Activated CD8-positive, alpha-beta T cell treated with anti-CD3 and anti-CD28 coated beads for 36 hours (primary cell): ENCODE results near the gene SPACA4. TPM values are rescaled to one million over a fixed set of nuclear protein-coding genes. Genes with fewer than 3 reads are reported as not detected.

Source experiments
- ATAC-seq: fragments of 200-7000 bp; cut with Tn5 transposase; one replicate; pipeline ENCODE4 v1.10.0; 2021; ENCODE audit warnings: mild to moderate bottlenecking, moderate library complexity
- CTCF ChIA-PET: fragments of 350-600 bp; sonication (Branson Sonifier 250); formaldehyde crosslinking; loops from one replicate; lab custom pipeline; 2021; ENCODE audit warnings: antibody characterized with exemption; lab: Charles Lee
- POLR2A ChIA-PET: fragments of 350-600 bp; sonication (Branson Sonifier 250); formaldehyde crosslinking; loops from one replicate; lab custom pipeline; 2021; ENCODE audit warnings: antibody characterized with exemption; lab: Charles Lee
- DNase-seq: peaks from one replicate; pipeline ENCODE4 v3.0.0-alpha.2; 2020
- H3K27ac Mint-ChIP-seq: one replicate; pipeline ENCODE4 v1.8.0; 2021; ENCODE audit warnings: mild to moderate bottlenecking, mixed read lengths
- H3K27me3 Mint-ChIP-seq: one replicate; pipeline ENCODE4 v1.8.0; 2021; ENCODE audit warnings: mixed read lengths
- H3K36me3 Mint-ChIP-seq: one replicate; pipeline ENCODE4 v1.8.0; 2021; ENCODE audit warnings: low read depth, mixed read lengths
- H3K4me1 Mint-ChIP-seq: one replicate; pipeline ENCODE4 v1.8.0; 2021; ENCODE audit warnings: low read depth, mixed read lengths
- H3K4me3 Mint-ChIP-seq: one replicate; pipeline ENCODE4 v1.8.0; 2021; ENCODE audit warnings: mild to moderate bottlenecking, moderate library complexity, mixed read lengths
- H3K9me3 Mint-ChIP-seq: one replicate; pipeline ENCODE4 v1.8.0; 2021; ENCODE audit warnings: mixed read lengths
- CTCF ChIP-seq: fragments of 200-600 bp; IDR thresholded peaks from one replicate; pipeline ENCODE4 v1.8.0; 2022; ENCODE audit warnings: antibody characterized with exemption, mild to moderate bottlenecking
- intact Hi-C: fragments of 100-400 bp; cut with micrococcal nuclease; formaldehyde crosslinking; loops from one replicate; pipeline ENCODE4 v1.10.0; 2022
- total RNA-seq, 2 experiments: library from RNA; stranded (reverse); gene quantifications; one replicate each; pipeline ENCODE4 v1.2.3, GENCODE V29; 2021

Gene SPACA4
- total RNA-seq, 2 experiments from 2014 or later: not detected

- peaks cover 45% of the 10 kb centered on the region for H3K4me1 Mint-ChIP-seq
- H3K27me3 Mint-ChIP-seq: no peaks in the 10 kb centered on the region
- intact Hi-C loops: loop anchor here (10.0 kb wide), 1 partner anchor 102 kb away; the partner anchor contains the start of genes IZUMO1 and RASIP1
- DNase-seq: no peak
- no peak overlapping the region for H3K4me3 Mint-ChIP-seq
- CTCF ChIA-PET: no interaction called here
- no peak for ATAC-seq
- H3K27ac Mint-ChIP-seq: no peak overlapping the region
- POLR2A ChIA-PET: no interaction called here
- H3K9me3 Mint-ChIP-seq: no peaks in the 10 kb centered on the region
- H3K36me3 Mint-ChIP-seq: peaks cover 8% of the 10 kb centered on the region
- no peak for TF ChIP-seq CTCF
These were observed 36.3 kb downstream of the SPACA4 start for GRCh38 chr19:48642862-48643261.

GRCh38 chr19:48644355-48644754, 37.8 kb downstream of the SPACA4 start:
- Mint-ChIP-seq H3K4me1 (peaks cover 38% of the 10 kb centered on the region), H3K27ac (no peak overlapping the region), H3K4me3 (peak overlapping the region; percentile 85), H3K36me3 (no peaks in the 10 kb centered on the region), H3K27me3 (no peaks in the 10 kb centered on the region), H3K9me3 (no peaks in the 10 kb centered on the region)
- DNase-seq (no peak), ATAC-seq (no peak)
- intact Hi-C loops: loop anchor here (10.0 kb wide), 1 partner anchor 100 kb away; the partner anchor contains the start of genes IZUMO1 and RASIP1
- no peak for TF ChIP-seq CTCF
- ChIA-PET POLR2A (interaction anchor here (1.0 to 2.3 kb wide), 3 partner anchors 11 to 151 kb away, joined by 3 to 16 read pairs (median 8); no protein-coding TSS in a partner anchor), CTCF (interaction anchor here (1.5 to 1.9 kb wide), 3 partner anchors 9 to 281 kb away, joined by 3 to 11 read pairs (median 4); partner anchors contain the start of genes SYNGR4 and TMEM143)

- CTCF ChIA-PET: interaction anchor here (0.6 to 1.9 kb wide), 17 partner anchors 8 to 348 kb away, joined by 3 to 17 read pairs (median 5); partner anchors contain the start of genes DBP, GYS1, RPL18 and RUVBL2
- Mint-ChIP-seq H3K4me1 (peaks cover 37% of the 10 kb centered on the region), H3K27ac (peak overlapping the region; percentile 90), H3K27me3 (no peaks in the 10 kb centered on the region), H3K36me3 (no peaks in the 10 kb centered on the region), H3K4me3 (peak overlapping the region; percentile 85), H3K9me3 (no peaks in the 10 kb centered on the region)
- intact Hi-C loops: loop anchor here (10.0 kb wide), 1 partner anchor 100 kb away; the partner anchor contains the start of genes IZUMO1 and RASIP1
- peak; percentile 91 for DNase-seq
- peak; percentile 69 for ATAC-seq
- TF ChIP-seq CTCF: no peak
- POLR2A ChIA-PET: interaction anchor here (0.6 to 2.3 kb wide), 8 partner anchors 8 to 350 kb away, joined by 3 to 16 read pairs (median 6); partner anchors contain the start of genes DBP, RPL18 and SPHK2
These were observed 38.5 kb downstream of the SPACA4 start for GRCh38 chr19:48644839-48645619.

GRCh38 chr19:48645620-48646000, 39.1 kb downstream of the SPACA4 start:
- peaks cover 37% of the 10 kb centered on the region for H3K4me1 Mint-ChIP-seq

More at GRCh38 chr19:48645620-48646000, 39.1 kb downstream of the SPACA4 start:
- ChIA-PET POLR2A (interaction anchor here (0.6 to 2.3 kb wide), 9 partner anchors 8 to 349 kb away, joined by 3 to 16 read pairs (median 4); partner anchors contain the start of genes DBP, PPP1R15A, RPL18 and SPHK2), CTCF (interaction anchor here (0.6 to 1.9 kb wide), 21 partner anchors 8 to 348 kb away, joined by 3 to 17 read pairs (median 4); partner anchors contain the start of genes DBP, GYS1, HSD17B14 and RPL18)
- Mint-ChIP-seq H3K27me3 (no peaks in the 10 kb centered on the region), H3K9me3 (no peaks in the 10 kb centered on the region), H3K36me3 (no peaks in the 10 kb centered on the region), H3K27ac (peak overlapping the region; percentile 90), H3K4me3 (peak overlapping the region; percentile 85)
- intact Hi-C loops: loop anchor here (10.0 kb wide), 1 partner anchor 99 kb away; the partner anchor contains the start of genes IZUMO1 and RASIP1
- no peak for TF ChIP-seq CTCF
- no peak for DNase-seq
- no peak for ATAC-seq
